Choroid plexus epithelial cell (primary cell): ENCODE results near the gene CACFD1.

Experiments used
- DNase-seq: peaks from one replicate; pipeline ENCODE4 v3.0.0-alpha.2; 2010; ENCODE audit warnings: low read depth
- H3K4me3 ChIP-seq: 2 replicates; pipeline ENCODE4 v1.5.1; 2011; ENCODE audit warnings: low read depth, mild to moderate bottlenecking, control low read depth, low read length, moderate library complexity
- CTCF ChIP-seq: conservative IDR thresholded peaks from 2 replicates; pipeline ENCODE4 v1.5.1; 2011; ENCODE audit warnings: low read depth, mild to moderate bottlenecking, control low read depth, inconsistent platforms, low read length, moderate library complexity

CACFD1 gene

GRCh38 chr9:133490201-133490681 is 30.5 kb downstream of the CACFD1 start:
- DNase-seq: no peak
- no peak for TF ChIP-seq CTCF
- no peak overlapping the region for H3K4me3 ChIP-seq

- DNase-seq: no peak
- no peak for TF ChIP-seq CTCF
- H3K4me3 ChIP-seq: no peak overlapping the region
Observed at GRCh38 chr9:133490865-133491655, 31.3 kb downstream of the CACFD1 start.

- no peak overlapping the region for H3K4me3 ChIP-seq
- DNase-seq: no peak
- TF ChIP-seq CTCF: no peak
Observed at GRCh38 chr9:133491656-133491925, 31.8 kb downstream of the CACFD1 start.

GRCh38 chr9:133492061-133493021 is 32.6 kb downstream of the CACFD1 start:
- DNase-seq: no peak
- no peak overlapping the region for H3K4me3 ChIP-seq
- no peak for TF ChIP-seq CTCF

GRCh38 chr9:133493428-133493827 is 33.6 kb downstream of the CACFD1 start:
- no peak overlapping the region for H3K4me3 ChIP-seq
- DNase-seq: no peak
- TF ChIP-seq CTCF: no peak

- TF ChIP-seq CTCF: no peak
- H3K4me3 ChIP-seq: no peak overlapping the region
- DNase-seq: no peak
Observed at GRCh38 chr9:133493845-133494540, 34.2 kb downstream of the CACFD1 start.
